ENCODE measurements around the gene TNNT2.
A peak's percentile ranks its signal among the peaks of the same experiment; 100 is the strongest.

The TNNT2 gene

GRCh38 chr1:201354901-201355295, 22.6 kb downstream of the TNNT2 start:
- no peak for DNase-seq

- DNase-seq, result no peak
These were observed 23.2 kb downstream of the TNNT2 start for GRCh38 chr1:201354151-201354900.

GRCh38 chr1:201353186-201353940, 24.1 kb downstream of the TNNT2 start:
- no peak for DNase-seq

GRCh38 chr1:201351617-201352016, 25.9 kb downstream of the TNNT2 start:
- no peak for DNase-seq

- no peak for DNase-seq
These were observed 26.6 kb downstream of the TNNT2 start for GRCh38 chr1:201350884-201351283.

GRCh38 chr1:201350361-201350725, 27.1 kb downstream of the TNNT2 start:
- DNase-seq, result no peak

- no peak for DNase-seq
These were observed 28.4 kb downstream of the TNNT2 start for GRCh38 chr1:201349092-201349491.

- peak; percentile 62 for DNase-seq
These were observed 29.3 kb downstream of the TNNT2 start for GRCh38 chr1:201348211-201348566.

GRCh38 chr1:201347498-201348210, 29.8 kb downstream of the TNNT2 start:
- no peak for DNase-seq

GRCh38 chr1:201346987-201347386, 30.5 kb downstream of the TNNT2 start:
- no peak for DNase-seq

- peak; percentile 20 for DNase-seq
These were observed 31.0 kb downstream of the TNNT2 start for GRCh38 chr1:201346337-201346939.

- no peak for DNase-seq
These were observed 32.5 kb downstream of the TNNT2 start for GRCh38 chr1:201345081-201345355.

- DNase-seq, result no peak
These were observed 33.0 kb downstream of the TNNT2 start for GRCh38 chr1:201344206-201345080.

- no peak for DNase-seq
These were observed 36.1 kb downstream of the TNNT2 start for GRCh38 chr1:201341377-201341776.

- no peak for DNase-seq
These were observed 40.6 kb downstream of the TNNT2 start for GRCh38 chr1:201336711-201337450.

GRCh38 chr1:201335901-201336300, 41.6 kb downstream of the TNNT2 start:
- DNase-seq, result no peak

- DNase-seq, result no peak
These were observed 42.2 kb downstream of the TNNT2 start for GRCh38 chr1:201335174-201335870.

GRCh38 chr1:201334325-201335173, 42.9 kb downstream of the TNNT2 start:
- DNase-seq, result no peak

GRCh38 chr1:201332616-201333335, 44.7 kb downstream of the TNNT2 start:
- DNase-seq, result no peak

GRCh38 chr1:201332021-201332420, 45.5 kb downstream of the TNNT2 start:
- no peak for DNase-seq
